Measurements from ENCODE around the gene SIX1.

DNA sequence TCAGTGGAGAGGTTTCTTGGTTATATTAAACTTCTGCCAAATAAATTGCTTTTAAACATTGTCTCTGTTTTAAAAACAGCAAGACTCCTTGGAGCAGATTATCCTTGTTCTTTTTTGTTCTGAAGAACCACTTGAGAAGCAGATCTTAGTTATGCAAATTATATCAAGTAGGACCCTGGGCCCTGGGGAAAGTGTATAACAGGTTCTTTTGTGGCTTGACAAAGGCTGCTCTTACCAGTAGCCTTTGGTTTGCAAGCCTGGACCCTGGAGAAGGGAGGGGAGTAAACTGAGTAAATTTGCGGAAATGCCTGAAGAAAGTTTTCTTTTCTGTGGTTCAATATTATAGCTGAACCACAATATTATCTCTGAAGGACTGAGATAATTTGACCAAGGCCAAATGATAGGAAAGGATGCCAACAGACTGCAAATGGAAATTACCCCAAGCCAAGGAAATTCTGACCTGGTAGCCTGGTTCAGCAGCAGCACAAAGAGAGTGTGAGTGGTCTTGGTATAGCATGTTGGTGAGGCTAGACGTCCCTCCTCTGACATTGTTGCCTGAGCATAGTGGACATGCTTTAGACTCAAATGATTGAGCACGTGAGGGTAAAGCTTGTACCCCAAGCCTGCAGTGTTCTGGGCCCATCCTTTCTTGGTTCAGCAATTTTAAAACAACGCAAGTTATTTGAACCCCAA is 30.4 kb upstream of the SIX1 start:
- TF ChIP-seq CTCF (IDR thresholded peaks at IDR 0.05 in 8 of 11, conservative IDR thresholded peaks at IDR 0.05 in 3 of 11) (no peak), POLR2AphosphoS5 (IDR thresholded peaks at IDR 0.05) (no peak), POLR2A (IDR thresholded peaks at IDR 0.05) (no peak)

All from spleen (tissue), 7 donors.